A673 (cell line): ENCODE results near the gene LINGO1. TPM values are rescaled to one million over a fixed set of nuclear protein-coding genes. Genes with fewer than 3 reads are reported as not detected.

Experiments
- BruUV-seq: library from RNA; stranded (reverse); fragments of 400-500 nt; replicated peaks from 2 replicates; lab custom pipeline; 2021; lab: Mats Ljungman, UMichigan
- CTCF ChIA-PET: fragments of 300-600 bp; sonication (Branson Sonifier 250); formaldehyde crosslinking; loops from one replicate; lab custom pipeline; 2022; ENCODE audit warnings: antibody characterized with exemption; lab: Charles Lee
- POLR2A ChIA-PET: fragments of 300-600 bp; sonication (Branson Sonifier 250); formaldehyde crosslinking; loops from one replicate; lab custom pipeline; 2022; ENCODE audit warnings: antibody characterized with exemption; ENCODE audit not compliant: low non-redundant PET; lab: Charles Lee
- DNase-seq: peaks from one replicate; pipeline ENCODE4 v3.0.0-alpha.2; 2015; ENCODE audit warnings: low spot score
- H3K27ac ChIP-seq: fragments of 200-600 bp; sonication (generic); 2 replicates; pipeline ENCODE4 v1.5.1; 2016; ENCODE audit warnings: mixed run types, low read depth, mild to moderate bottlenecking, mixed read lengths, antibody characterized with exemption, low read length; ENCODE audit not compliant: poor library complexity, severe bottlenecking
- H3K27me3 ChIP-seq: fragments of 200-600 bp; sonication (generic); replicated peaks from 2 replicates; pipeline ENCODE4 v1.6.1; 2017; ENCODE audit warnings: mixed run types, low read depth, mild to moderate bottlenecking, mixed read lengths, antibody characterized with exemption, low read length; ENCODE audit not compliant: insufficient read depth, poor library complexity
- H3K36me3 ChIP-seq: fragments of 200-600 bp; sonication (generic); 2 replicates; pipeline ENCODE4 v1.6.1; 2016; ENCODE audit warnings: mixed run types, mild to moderate bottlenecking, mixed read lengths, antibody characterized with exemption, low read length; ENCODE audit not compliant: insufficient read depth, poor library complexity, severe bottlenecking
- H3K4me1 ChIP-seq: fragments of 200-600 bp; sonication (generic); 2 replicates; pipeline ENCODE4 v1.6.1; 2017; ENCODE audit warnings: mixed run types, mild to moderate bottlenecking, mixed read lengths, antibody characterized with exemption, low read length; ENCODE audit not compliant: insufficient read depth, poor library complexity, severe bottlenecking
- H3K4me3 ChIP-seq: fragments of 200-600 bp; sonication (generic); 2 replicates; pipeline ENCODE4 v1.5.1; 2016; ENCODE audit warnings: low read depth, mixed run types, mild to moderate bottlenecking, mixed read lengths, low read length; ENCODE audit not compliant: poor library complexity, severe bottlenecking
- H3K9me3 ChIP-seq: fragments of 200-600 bp; sonication (generic); 2 replicates; pipeline ENCODE4 v1.6.1; 2016; ENCODE audit warnings: mixed run types, low read depth, mild to moderate bottlenecking, mixed read lengths, antibody characterized with exemption, low read length; ENCODE audit not compliant: poor library complexity, severe bottlenecking
- CTCF ChIP-seq: fragments of 300-800, 200-600 bp; sonication (generic); conservative IDR thresholded peaks from 2 replicates; pipeline ENCODE4 v1.5.1; 2017; ENCODE audit warnings: low read depth, mild to moderate bottlenecking, antibody characterized with exemption, low read length, moderate library complexity, mixed read lengths
- EZH2 ChIP-seq: fragments of 200-600 bp; sonication (generic); IDR thresholded peaks from 2 replicates; pipeline ENCODE4 v1.6.1; 2017; ENCODE audit warnings: borderline replicate concordance, low read depth, mild to moderate bottlenecking, mixed read lengths, antibody characterized with exemption, low read length; ENCODE audit not compliant: poor library complexity, severe bottlenecking
- intact Hi-C: fragments of 100-400 bp; cut with micrococcal nuclease; formaldehyde crosslinking; loops from one replicate; pipeline ENCODE4 v1.10.0; 2022; ENCODE audit not compliant: unreplicated experiment
- total RNA-seq: library from RNA; stranded (reverse); gene quantifications from 2 replicates; pipeline ENCODE4 v1.2.3, GENCODE V29; 2021

LINGO1 gene
- total RNA-seq, 1 experiment from 2014 or later: 93.7 TPM

- no peak for TF ChIP-seq EZH2
- no peak for TF ChIP-seq CTCF
- H3K9me3 ChIP-seq: no peaks in the 10 kb centered on the region
- peaks cover 73% of the 10 kb centered on the region for H3K4me1 ChIP-seq
- POLR2A ChIA-PET: interaction anchor here (0.6 kb wide), 1 partner anchor 18 kb away, joined by 3 read pairs; no protein-coding TSS in a partner anchor
- BruUV-seq: no TSS peak
- DNase-seq: no peak
- intact Hi-C loops: no loop called here
- H3K27ac ChIP-seq: peak overlapping the region; percentile 76
- no peak overlapping the region for H3K4me3 ChIP-seq
- H3K36me3 ChIP-seq: peaks cover 17% of the 10 kb centered on the region
- CTCF ChIA-PET: no interaction called here
- no peaks in the 10 kb centered on the region for H3K27me3 ChIP-seq
Measured at GRCh38 chr15:77609558-77609957, 23.2 kb downstream of the LINGO1 start.

GRCh38 chr15:77608774-77609173 lies 23.9 kb downstream of the LINGO1 start:
- POLR2A ChIA-PET: interaction anchor here (0.6 kb wide), 1 partner anchor 18 kb away, joined by 3 read pairs; no protein-coding TSS in a partner anchor
- intact Hi-C loops: no loop called here
- Histone ChIP-seq H3K4me3 (no peak overlapping the region), H3K36me3 (peaks cover 10% of the 10 kb centered on the region), H3K27ac (peak overlapping the region; percentile 76), H3K9me3 (no peaks in the 10 kb centered on the region), H3K27me3 (no peaks in the 10 kb centered on the region), H3K4me1 (peaks cover 73% of the 10 kb centered on the region)
- TF ChIP-seq CTCF: no peak
- TF ChIP-seq EZH2: no peak
- CTCF ChIA-PET: no interaction called here
- no TSS peak for BruUV-seq
- no peak for DNase-seq

GRCh38 chr15:77607894-77608261 lies 24.8 kb downstream of the LINGO1 start:
- no peak for TF ChIP-seq CTCF
- no peak for TF ChIP-seq EZH2
- Histone ChIP-seq H3K4me3 (no peak overlapping the region), H3K27me3 (no peaks in the 10 kb centered on the region), H3K27ac (peak overlapping the region; percentile 76), H3K9me3 (no peaks in the 10 kb centered on the region), H3K4me1 (peaks cover 66% of the 10 kb centered on the region), H3K36me3 (peaks cover 3% of the 10 kb centered on the region)
- CTCF ChIA-PET: interaction anchor here (0.6 to 1.6 kb wide), 3 partner anchors 25 to 292 kb away, joined by 3 to 7 read pairs (median 3); partner anchors contain the start of gene LINGO1
- BruUV-seq: no TSS peak
- POLR2A ChIA-PET: no interaction called here
- intact Hi-C loops: no loop called here
- peak; percentile 80 for DNase-seq
